Measurements from ENCODE around the gene SETD9.

Gene SETD9

GRCh38 chr5:56909294-56910209 is at the start of gene SETD9:
TSS of gene SETD9 (plus strand) at chr5:56909596. CDS start at chr5:56909646, 50 bp downstream.
- peak; percentile 90 for DNase-seq (ENCODE audit: low spot score)

- DNase-seq (ENCODE audit: low spot score), result no peak
These were observed 47.4 kb upstream of the SETD9 start for GRCh38 chr5:56861893-56862485.

GRCh38 chr5:56862909-56863308 is 46.5 kb upstream of the SETD9 start:
- no peak for DNase-seq (ENCODE audit: low spot score)

GRCh38 chr5:56871777-56872176 is 37.6 kb upstream of the SETD9 start:
- DNase-seq (ENCODE audit: low spot score), result no peak

GRCh38 chr5:56873056-56873455 is 36.3 kb upstream of the SETD9 start:
- no peak for DNase-seq (ENCODE audit: low spot score)

GRCh38 chr5:56876327-56876726 is 33.1 kb upstream of the SETD9 start:
- no peak for DNase-seq (ENCODE audit: low spot score)

GRCh38 chr5:56881571-56881970 is 27.8 kb upstream of the SETD9 start:
- DNase-seq (ENCODE audit: low spot score), result no peak

GRCh38 chr5:56893251-56893951 is 16.0 kb upstream of the SETD9 start:
- DNase-seq (ENCODE audit: low spot score), result no peak

GRCh38 chr5:56896763-56897162 is 12.6 kb upstream of the SETD9 start:
- DNase-seq (ENCODE audit: low spot score), result no peak

- DNase-seq (ENCODE audit: low spot score), result no peak
These were observed 11.2 kb upstream of the SETD9 start for GRCh38 chr5:56898213-56898612.

GRCh38 chr5:56900395-56900794 is 9.0 kb upstream of the SETD9 start:
- DNase-seq (ENCODE audit: low spot score), result no peak

- peak; percentile 65 for DNase-seq (ENCODE audit: low spot score)
These were observed 8.4 kb upstream of the SETD9 start for GRCh38 chr5:56900858-56901578.

GRCh38 chr5:56908942-56909293 is 478 bp upstream of the SETD9 start:
- no peak for DNase-seq (ENCODE audit: low spot score)

- no peak for DNase-seq (ENCODE audit: low spot score)
These were observed 992 bp downstream of the SETD9 start for GRCh38 chr5:56910210-56910965.

GRCh38 chr5:56913766-56914165 is 4.4 kb downstream of the SETD9 start:
- DNase-seq (ENCODE audit: low spot score), result no peak

- no peak for DNase-seq (ENCODE audit: low spot score)
These were observed 5.3 kb downstream of the SETD9 start for GRCh38 chr5:56914678-56915077.

- no peak for DNase-seq (ENCODE audit: low spot score)
These were observed 8.1 kb downstream of the SETD9 start for GRCh38 chr5:56917534-56917933.

- DNase-seq (ENCODE audit: low spot score), result no peak
These were observed 8.7 kb downstream of the SETD9 start for GRCh38 chr5:56918054-56918453.

- DNase-seq (ENCODE audit: low spot score), result no peak
These were observed 10.7 kb downstream of the SETD9 start for GRCh38 chr5:56919942-56920662.

- no peak for DNase-seq (ENCODE audit: low spot score)
These were observed 13.5 kb downstream of the SETD9 start for GRCh38 chr5:56922922-56923321.

GRCh38 chr5:56934325-56934724 is 24.9 kb downstream of the SETD9 start:
- DNase-seq (ENCODE audit: low spot score), result no peak
